Mammary epithelial cell (primary cell): ENCODE results near the gene TREML2.

Experiments
- CTCF ChIP-seq, 2 donors: IDR thresholded peaks in 1 of 2; conservative IDR thresholded peaks in 1 of 2; 2 replicates each; pipeline ENCODE4 v1.5.1; 2011 to 2012; ENCODE audit warnings: inconsistent platforms in 2 of 2, low read length in 2 of 2, mild to moderate bottlenecking in 2 of 2, control low read depth in 1 of 2, low read depth in 1 of 2; ENCODE audit not compliant: insufficient read depth in 1 of 2; ENCODE audit errors: extremely low read depth in 1 of 2
- EZH2 ChIP-seq: IDR thresholded peaks from 2 replicates; pipeline ENCODE4 v1.6.1; 2012; ENCODE audit warnings: low read length, inconsistent platforms, borderline replicate concordance

- TF ChIP-seq CTCF (conservative IDR thresholded peaks at IDR 0.05 in 1 of 2, IDR thresholded peaks at IDR 0.05 in 1 of 2; ENCODE audit: extremely low read depth in 1 of 2, insufficient read depth in 1 of 2, low read depth in 1 of 2, low read length in 2 of 2) (no peak), EZH2 (no peak)
Measured at GRCh38 chr6:41236276-41236675, 35.3 kb upstream of the TREML2 start.
